Measurements from ENCODE around the gene TTBK1.

TTBK1 gene

GRCh38 chr6:43256670-43257366 lies 13.5 kb downstream of the TTBK1 start:
- DNase-seq = no peak

DNA sequence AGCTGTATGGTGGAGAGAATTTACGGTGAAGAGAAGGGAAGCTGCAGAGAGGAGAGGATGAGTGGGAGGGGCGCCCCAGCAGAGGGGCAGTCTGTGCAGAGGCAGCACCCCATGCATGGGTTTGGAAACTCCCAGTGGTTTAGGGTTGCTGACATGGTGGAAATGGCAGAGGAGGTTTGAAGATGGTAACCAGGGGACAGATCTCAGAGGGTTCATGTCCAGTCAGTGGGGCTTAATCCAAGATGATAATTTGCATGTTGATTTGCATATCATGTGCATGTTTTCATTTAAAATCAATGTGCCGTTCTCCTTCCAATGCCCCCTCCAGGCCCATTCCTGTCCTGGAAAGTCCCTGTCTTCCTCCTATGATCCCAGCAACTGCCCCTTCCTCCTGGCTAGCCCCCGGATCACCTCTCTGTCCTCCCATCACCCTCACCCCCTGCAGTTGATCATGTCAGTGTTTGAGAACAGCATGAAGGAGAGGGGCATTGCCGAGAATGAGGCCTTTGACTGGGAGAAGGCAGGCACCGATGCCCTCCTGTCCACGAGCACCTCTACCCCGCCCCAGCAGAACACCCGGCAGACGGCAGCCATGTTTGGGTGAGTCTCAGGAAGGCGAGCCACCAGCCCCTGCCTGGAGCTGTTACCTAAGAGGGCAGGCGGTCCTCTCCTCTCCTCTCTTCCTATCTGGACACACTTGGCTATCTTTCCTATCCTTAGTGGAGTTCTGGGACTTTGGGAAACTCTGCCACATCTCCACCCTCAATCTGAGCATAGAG lies 14.3 kb downstream of the TTBK1 start:
- DNase-seq = no peak

DNA sequence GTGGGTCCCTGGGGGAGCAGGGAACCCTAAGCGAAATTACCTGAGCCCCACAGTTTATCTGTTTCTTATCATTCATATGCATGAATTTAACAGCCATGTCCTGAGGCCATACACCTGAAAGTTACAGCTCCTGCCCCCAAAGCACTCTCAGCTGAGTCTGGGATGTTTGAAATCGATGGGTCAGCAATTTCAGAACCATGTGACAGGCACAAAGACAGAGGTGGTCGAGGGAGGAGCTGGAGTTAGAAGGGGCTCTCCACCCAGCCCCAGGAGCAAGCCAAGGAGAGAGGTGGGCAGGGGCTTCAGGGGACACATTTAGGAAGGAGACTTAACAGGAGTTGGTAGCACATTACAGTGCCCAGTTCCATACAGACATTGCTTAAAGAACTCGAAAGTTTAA lies 14.9 kb downstream of the TTBK1 start:
- no peak for DNase-seq

- DNase-seq = no peak
These were observed 15.8 kb downstream of the TTBK1 start for GRCh38 chr6:43258807-43259686.

GRCh38 chr6:43260791-43261190 lies 17.5 kb downstream of the TTBK1 start:
- DNase-seq = no peak

DNA sequence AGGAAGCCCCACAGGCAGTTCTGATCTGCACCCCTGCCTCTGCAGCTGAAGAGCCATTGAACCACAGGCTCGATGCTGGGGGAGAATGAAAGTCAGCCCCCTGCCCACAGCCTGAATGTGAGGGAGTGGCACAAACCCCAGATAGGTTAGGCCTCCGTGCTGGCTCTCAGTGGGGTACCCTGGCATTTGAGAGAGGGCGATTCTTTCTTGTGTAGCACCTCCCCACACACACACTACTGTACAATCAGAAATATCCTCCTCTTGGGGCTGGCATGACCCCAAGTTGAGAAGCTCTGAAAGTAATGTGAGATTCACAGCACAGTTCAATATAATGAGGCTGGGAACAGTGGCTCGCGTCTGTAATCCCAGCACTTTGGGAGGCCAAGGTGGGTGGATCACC lies 17.9 kb downstream of the TTBK1 start:
- DNase-seq = no peak

GRCh38 chr6:43262000-43262779 lies 18.9 kb downstream of the TTBK1 start:
- DNase-seq = no peak

DNA sequence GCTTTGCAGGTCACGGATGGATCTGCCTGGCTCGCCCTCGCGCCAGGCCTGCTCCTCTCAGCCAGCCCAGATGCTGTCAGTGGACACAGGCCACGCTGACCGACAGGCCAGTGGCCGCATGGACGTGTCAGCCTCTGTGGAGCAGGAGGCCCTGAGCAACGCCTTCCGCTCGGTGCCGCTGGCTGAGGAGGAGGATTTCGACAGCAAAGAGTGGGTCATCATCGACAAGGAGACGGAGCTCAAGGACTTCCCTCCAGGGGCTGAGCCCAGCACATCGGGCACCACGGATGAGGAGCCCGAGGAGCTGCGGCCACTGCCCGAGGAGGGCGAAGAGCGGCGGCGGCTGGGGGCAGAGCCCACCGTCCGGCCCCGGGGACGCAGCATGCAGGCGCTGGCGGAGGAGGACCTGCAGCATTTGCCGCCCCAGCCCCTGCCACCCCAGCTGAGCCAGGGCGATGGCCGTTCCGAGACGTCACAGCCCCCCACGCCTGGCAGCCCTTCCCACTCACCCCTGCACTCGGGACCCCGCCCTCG lies 19.6 kb downstream of the TTBK1 start:
- no peak for DNase-seq

DNA sequence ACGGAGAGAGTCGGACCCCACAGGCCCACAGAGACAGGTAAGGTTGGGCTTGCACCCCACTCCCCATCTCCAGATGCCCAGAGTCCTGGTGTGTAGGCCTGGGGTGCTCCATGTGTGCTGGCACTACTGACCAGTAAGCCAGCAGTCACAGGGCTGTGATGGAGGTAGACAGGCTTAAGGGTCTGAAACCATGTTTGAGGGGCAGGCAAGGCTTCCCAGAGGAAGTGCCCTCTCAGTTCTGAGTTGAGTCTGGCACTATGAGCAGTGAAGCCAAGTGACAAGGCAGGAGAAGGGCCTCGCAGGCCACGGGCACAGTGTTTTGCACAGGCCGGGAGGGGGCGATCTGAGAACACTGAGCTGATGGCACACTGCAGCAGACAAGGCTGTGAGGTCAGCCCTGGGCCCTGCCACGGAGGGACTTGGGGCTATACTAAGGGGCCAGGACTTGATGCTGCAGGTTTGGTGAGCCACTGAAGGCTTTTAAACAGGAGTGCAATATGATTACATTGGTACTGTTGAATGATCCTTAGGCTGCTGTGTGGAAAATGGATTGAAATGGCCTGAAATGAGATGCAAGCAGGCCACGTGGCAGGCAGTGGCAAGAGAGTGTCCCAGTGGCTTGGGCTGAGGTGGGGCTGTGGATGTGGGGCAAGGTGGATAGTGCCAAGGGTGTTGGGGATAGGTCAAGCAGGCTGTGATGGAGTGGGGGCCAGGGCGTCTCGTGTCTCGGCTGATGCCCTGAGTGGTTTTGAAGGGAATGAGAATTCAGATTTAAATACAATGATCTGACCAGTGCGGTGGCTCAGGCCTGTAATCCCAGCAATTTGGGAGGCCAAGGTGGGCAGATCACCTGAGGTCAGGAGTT lies 20.3 kb downstream of the TTBK1 start:
- peak; percentile 87 for DNase-seq

- DNase-seq = no peak
These were observed 21.4 kb downstream of the TTBK1 start for GRCh38 chr6:43264599-43265145.

GRCh38 chr6:43265564-43265963 lies 22.3 kb downstream of the TTBK1 start:
- no peak for DNase-seq

GRCh38 chr6:43267619-43268354 lies 24.5 kb downstream of the TTBK1 start:
- no peak for DNase-seq

DNA sequence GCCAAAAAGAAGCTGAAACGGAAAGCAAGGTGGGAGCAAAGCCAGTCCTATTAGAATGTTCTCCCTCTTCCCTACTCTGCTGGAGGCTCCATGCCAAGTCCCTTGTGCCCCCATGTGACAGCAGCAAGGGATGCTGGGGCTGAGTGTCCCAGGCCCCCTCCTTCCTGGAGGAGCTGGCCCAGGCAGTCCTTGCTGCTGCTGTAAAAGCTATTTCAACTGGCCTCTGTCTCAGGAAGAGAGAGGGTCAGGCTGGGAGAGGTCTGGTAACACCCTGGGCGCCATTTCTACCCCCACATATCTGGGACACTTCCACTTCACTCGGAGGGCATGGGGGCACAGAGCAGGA lies 25.0 kb downstream of the TTBK1 start:
- no peak for DNase-seq

- no peak for DNase-seq
These were observed 25.5 kb downstream of the TTBK1 start for GRCh38 chr6:43268782-43269272.

- DNase-seq = peak; percentile 46
These were observed 26.2 kb downstream of the TTBK1 start for GRCh38 chr6:43269273-43270007.

DNA sequence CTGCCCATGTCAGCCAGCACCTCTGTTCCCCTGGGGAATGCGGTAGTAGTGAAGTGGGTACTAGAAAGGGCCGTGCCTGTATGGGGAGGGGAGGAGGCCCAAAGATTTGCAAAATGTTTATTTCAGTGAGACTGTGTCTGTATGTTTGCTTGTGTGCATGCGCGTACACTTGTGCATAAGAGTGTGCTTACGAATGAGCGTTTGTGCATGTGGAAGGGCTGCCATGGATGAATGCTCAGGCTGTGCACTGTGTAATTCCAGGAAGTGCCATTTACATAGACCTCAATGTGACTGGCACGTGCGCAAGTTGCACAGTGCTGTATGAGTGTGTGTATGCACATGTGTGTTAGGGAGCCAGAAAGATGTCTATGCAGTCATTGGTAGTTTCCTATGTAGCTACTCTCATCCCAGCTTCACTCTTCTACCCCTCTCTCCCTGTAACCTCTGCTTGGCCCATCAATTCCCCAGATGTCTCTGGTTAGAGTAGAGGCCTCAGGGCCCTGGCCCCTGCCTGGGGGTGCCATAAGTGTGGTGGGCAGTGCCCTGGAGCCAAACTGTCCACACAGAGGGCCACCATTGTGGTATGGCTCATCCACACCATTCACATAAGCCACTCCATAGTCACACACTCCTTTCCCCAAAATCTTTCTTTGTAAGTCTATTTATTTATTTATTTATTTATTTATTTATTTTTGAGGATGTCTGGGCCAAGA lies 28.0 kb downstream of the TTBK1 start:
- no peak for DNase-seq

DNA sequence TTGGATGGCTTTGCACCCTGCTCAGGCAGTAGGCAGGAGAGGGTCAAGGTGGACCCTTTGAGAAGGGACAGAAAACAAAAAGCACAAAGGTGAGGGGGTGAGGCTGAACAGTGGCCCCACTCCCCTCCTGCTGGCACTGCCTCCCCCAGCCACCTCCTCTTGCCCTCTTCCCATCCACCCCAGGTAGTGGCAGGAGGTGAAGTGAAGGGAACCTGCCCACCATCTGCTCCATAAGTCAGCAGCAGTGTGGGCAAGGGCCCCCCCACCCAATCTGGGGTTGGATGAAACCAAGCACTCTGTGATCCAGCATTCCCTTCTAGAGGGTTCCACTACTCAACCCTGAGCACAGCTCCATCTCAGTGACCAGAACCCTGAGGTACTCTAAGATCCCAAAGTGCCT lies 28.7 kb downstream of the TTBK1 start:
- no peak for DNase-seq

DNA sequence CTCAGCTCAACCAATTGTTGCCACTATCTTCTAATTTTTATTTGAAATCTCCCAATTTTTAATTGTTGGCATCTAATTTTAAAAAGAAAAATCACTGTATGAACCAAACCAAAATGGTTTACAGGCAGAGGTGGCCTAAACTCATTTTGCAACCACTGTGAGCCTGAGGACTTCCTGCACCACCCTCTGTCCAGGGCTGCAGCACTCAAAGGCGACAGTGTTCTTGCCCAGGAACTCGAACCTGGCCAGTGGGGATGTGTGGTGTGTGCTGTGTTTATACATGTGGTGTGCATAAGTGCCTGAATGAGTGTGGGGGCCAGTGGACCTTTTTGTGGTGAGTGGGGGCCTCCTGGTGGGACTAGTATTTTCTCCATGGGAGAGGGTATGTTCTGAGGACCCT lies 30.4 kb downstream of the TTBK1 start:
- no peak for DNase-seq

All from hematopoietic multipotent progenitor cell treated with erythropoietin and hydrocortisone succinate and interleukin-3 and kit ligand, for 6 days (in vitro differentiated cells).